PC-3 (cell line): Measurements from ENCODE around the gene CLRN3.

ENCODE experiments used
- EZH2 ChIP-seq: fragments of 300-600 bp; sonication (generic); IDR thresholded peaks from one replicate; pipeline ENCODE4 v1.6.1; 2017; ENCODE audit warnings: antibody characterized with exemption, mild to moderate bottlenecking, low read length; ENCODE audit not compliant: unreplicated experiment
- EZH2phosphoT487 ChIP-seq: fragments of 300-600 bp; sonication (generic); IDR thresholded peaks from 2 replicates; pipeline ENCODE4 v1.6.1; 2018; ENCODE audit warnings: mild to moderate bottlenecking, antibody characterized with exemption, low read length, borderline replicate concordance
- TF ChIP-seq, protein P1 (sequence below): fragments of 300-600 bp; sonication (generic); conservative IDR thresholded peaks from 2 replicates; pipeline ENCODE4 v1.5.1; 2017; ENCODE audit warnings: antibody characterized with exemption, low read depth, mild to moderate bottlenecking, low read length

DNA sequence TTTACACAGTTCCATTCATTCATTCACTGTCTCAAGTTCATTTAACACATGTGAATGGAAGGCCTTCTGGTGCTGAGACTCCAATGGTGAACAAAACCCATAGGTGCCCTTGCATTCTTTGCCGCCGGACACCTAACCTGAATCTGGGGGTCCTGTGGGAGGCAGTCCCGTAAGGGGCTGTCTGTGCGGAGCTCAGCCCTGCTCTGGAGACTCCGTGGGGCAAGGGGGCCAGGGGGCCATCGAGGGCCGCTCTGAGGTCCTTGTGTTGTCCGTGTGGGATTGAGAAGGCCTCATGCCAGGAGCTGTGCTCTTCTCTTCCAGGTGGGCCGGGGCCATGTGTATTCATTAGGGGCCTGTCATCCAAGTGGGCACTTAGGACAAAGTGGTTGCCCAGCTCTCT lies 29.5 kb upstream of the CLRN3 start:
- TF ChIP-seq EZH2 (no peak), EZH2phosphoT487 (no peak)
- TF ChIP-seq, protein P1, sequence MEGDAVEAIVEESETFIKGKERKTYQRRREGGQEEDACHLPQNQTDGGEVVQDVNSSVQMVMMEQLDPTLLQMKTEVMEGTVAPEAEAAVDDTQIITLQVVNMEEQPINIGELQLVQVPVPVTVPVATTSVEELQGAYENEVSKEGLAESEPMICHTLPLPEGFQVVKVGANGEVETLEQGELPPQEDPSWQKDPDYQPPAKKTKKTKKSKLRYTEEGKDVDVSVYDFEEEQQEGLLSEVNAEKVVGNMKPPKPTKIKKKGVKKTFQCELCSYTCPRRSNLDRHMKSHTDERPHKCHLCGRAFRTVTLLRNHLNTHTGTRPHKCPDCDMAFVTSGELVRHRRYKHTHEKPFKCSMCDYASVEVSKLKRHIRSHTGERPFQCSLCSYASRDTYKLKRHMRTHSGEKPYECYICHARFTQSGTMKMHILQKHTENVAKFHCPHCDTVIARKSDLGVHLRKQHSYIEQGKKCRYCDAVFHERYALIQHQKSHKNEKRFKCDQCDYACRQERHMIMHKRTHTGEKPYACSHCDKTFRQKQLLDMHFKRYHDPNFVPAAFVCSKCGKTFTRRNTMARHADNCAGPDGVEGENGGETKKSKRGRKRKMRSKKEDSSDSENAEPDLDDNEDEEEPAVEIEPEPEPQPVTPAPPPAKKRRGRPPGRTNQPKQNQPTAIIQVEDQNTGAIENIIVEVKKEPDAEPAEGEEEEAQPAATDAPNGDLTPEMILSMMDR = no peak
